HG03442 (cell line): Measurements from ENCODE around the gene TEF.
A peak's percentile ranks its signal among the peaks of the same experiment; 100 is the strongest.

ENCODE experiments used
- ATAC-seq: cut with Tn5 transposase; IDR thresholded peaks from one replicate; pipeline ENCODE4 v1.9.1; 2021; ENCODE audit warnings: mild to moderate bottlenecking, moderate library complexity; ENCODE audit not compliant: unreplicated experiment

The TEF gene, protein sequence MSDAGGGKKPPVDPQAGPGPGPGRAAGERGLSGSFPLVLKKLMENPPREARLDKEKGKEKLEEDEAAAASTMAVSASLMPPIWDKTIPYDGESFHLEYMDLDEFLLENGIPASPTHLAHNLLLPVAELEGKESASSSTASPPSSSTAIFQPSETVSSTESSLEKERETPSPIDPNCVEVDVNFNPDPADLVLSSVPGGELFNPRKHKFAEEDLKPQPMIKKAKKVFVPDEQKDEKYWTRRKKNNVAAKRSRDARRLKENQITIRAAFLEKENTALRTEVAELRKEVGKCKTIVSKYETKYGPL

DNA sequence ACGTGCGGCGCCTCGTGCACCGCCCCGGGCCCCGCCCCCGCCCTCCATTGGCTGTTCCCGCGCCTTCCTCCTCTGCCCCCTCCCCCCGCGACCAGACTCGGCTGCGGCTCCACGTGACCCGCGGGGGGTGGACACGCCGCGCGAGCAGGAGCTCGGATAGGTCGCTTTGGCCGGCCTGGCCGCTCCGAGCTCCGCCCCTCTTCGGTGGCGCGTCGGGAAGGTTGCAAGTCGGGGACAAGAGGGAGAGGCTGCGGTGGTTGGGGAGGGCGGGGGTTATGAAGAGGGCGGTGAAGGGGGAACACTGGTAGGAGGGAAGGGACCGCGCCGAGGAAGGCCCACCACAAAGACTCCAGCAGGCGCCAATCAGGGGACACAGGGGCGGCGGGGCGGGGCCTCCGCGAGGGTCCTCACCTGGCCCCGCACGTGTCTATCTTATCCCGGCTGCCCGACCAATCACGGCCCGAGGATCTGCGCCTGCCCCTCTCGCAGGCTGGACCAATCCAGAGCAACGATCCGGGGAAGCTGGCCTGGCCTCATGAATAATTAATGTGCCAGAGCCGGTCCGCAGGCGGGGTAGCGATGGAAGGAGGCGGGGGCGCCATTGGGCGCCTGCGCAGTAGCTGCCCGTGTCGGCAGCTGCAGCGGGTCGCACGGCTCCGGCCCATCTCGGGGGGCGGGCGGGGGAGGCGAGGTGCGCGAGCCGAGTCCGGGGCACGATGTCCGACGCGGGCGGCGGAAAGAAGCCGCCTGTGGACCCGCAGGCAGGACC lies at the start of gene TEF:
Gene TEF (plus strand): TSS at position 614 of the 769 bp plus-strand sequence. CDS start 103 bp downstream, at position 717.
- peak; percentile 83 for ATAC-seq

DNA sequence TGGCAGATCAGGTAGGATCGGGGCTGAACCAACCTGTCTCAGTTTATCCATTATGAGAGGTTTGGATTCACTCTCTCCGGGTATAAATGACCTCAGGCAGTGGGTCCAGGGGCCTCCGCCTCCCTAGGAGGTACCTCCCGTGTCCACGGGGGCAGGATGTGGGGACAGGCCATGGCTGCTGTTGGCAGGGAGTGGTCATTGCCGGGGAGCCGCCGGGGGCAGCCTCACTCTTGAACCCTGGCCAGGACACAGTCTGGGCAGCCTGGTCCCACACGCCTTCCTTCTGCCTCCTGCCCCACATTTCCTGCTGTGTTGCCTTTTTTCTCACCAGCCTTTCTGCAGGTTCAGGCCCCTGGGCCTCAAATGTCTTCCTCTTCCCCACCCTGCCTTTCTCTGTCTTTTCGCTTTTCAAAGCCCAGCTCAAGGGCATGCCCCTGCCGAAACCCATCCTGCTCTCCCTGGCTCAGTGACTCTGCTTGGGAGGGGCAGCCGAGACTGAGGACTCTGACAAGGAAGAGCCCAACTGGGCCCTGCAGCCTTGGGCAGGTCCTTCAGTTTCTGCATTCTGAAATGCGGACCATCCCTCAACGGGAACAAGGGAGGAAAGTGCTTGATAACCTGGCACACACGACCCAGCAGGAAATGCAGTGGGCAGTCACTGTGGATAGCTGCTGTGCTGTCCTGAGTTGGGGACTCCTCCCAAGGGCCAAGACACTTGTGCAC lies 49.4 kb upstream of the TEF start:
- no peak for ATAC-seq

DNA sequence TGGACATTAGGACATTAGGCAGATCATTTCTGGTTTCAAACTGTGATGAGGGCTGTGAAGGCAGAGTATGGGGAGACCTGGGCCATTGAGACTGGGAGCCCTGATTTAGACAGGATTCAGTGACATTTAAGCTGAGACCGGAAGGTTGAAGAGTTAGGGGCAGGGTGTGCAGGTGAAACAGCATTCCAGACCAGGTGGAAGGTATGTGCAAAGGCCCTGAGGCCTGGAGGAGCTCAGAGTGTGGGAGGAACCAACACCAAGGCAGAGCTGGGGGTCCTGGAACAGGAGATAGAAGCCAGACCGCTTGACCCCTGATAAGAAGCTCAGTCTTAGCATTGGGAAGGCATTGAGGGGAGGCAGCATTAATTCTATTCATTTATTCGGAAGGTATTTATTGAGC lies 47.9 kb upstream of the TEF start:
- ATAC-seq, result no peak

DNA sequence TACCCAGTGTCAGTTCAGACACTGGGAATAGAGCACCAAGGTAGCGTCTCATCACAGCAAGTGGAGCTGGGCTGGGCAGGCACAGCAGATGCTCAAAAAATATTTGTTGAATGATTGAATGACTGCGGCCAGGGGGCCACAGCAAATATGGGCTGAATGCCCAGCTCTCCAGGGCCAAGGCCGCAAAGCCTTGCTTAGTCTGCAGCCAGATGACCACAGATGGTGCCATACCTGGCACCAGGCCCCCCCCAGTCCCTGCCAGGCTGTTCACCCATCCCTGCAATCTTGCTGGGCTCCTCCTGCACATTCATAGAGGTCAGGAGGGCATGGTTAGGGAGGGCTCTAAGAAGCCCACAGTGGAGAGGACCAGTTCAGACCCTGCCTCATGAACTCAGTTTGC lies 47.5 kb upstream of the TEF start:
- no peak for ATAC-seq

DNA sequence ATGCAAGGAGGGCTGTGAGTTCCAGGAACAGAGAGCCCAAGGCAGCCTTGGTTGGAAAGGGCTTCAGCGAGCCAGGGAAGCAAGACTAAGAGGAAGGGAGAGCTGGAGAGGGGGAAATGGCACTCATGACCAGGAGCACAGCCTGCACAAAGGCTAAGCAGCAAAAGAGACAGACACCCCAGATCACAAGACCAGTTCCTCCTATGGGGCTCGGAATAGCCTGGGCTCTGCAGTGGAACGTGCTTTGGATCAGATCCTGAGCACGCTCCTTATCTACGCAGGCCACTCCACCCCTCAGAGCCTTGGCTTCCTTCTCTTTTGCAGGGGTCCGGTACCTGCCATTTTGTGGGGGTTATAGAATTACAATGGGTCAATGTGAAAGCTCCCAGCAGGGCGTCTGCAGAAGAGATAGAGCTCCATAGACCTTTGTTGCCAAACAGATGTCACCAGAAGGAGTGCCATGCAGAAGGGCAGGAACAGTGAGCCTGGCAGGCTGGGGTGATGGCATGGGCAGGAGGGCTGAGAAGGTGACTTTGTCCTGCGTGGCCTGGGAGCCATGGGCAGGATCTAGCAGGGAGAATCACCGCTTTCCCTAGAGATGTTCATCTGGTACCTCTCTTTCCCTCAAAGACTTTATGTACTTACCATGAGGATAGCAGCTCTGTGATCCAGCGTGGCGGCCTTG lies 46.6 kb upstream of the TEF start:
- no peak for ATAC-seq

DNA sequence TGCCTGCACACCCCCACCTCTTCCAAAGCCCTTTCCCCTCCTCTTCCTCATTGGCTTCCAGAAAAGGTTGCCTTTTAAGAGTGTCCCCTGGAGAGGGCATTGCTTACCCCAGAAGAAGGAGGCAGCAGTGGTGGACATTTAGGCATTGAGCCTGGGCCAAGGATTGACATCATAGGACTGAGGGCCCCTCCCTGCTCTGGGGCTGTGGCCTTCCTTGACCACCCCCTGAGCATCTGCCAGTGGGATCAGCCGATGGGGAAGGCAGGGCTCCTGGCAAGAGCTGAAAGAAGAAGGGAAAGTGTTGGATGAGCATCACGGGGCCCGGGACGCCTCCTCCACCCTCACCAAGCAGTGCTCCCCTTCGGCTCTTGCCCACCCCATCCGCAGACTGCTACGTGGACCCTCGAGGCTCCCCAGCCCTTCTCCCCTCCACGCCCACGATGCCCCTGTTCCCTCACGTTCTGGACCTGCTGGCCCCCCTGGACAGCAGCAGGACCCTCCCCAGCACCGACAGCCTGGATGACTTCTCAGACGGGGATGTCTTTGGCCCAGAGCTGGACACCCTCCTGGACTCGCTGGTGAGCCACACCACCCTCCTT lies 43.0 kb upstream of the TEF start:
- no peak for ATAC-seq

DNA sequence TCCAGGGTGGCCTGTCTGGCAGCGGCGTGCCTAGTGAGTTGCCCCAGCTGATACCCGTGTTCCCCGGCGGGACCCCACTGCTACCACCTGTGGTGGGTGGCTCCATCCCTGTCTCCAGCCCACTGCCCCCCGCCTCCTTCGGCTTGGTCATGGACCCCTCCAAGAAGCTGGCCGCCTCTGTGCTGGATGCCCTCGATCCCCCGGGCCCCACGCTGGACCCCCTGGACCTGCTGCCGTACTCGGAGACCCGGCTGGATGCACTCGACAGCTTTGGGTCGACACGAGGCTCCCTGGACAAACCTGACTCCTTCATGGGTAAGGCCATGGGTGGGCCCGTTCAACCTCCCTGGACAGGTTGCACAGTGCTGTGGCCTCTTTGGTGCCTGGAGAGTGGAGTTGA lies 41.9 kb upstream of the TEF start:
- no peak for ATAC-seq

DNA sequence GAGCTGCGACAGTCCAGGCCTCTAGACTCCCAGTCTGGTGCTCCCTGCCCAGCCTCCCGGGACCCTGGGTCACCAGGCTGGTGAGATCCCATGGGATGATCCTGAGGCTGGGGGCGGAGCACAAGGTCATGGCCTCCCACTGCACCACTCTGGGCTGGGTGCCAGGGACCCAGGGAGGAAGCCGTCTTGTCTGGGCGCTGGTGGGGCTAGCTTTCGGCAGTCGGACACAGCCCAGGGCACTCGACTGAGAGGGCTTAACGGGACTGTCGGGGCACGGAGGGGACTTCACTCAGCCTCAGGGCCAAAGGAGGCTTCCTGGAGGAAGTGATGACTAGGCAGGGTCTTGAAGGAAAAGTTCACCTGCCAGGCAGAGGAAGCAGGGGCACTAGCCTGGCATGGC lies 41.4 kb upstream of the TEF start:
- ATAC-seq, result no peak

DNA sequence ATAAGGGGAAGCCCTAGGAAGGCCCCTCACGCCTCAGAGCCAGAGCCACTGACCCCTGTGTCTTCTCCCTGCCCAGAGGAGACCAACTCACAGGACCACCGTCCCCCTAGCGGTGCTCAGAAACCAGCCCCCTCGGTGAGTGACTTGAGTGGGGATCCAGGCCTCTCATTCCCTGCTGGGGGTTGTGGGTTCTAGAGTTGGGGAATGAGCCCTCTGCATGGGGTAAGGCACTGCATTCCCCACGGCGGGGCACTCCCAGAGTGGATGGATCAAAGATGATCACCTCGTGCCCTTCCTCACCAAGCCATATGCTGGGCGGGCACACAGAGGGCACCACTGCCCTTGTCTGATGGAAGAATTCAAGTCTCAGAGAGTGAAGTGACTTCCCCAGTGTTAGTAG lies 40.7 kb upstream of the TEF start:
- ATAC-seq, result no peak

DNA sequence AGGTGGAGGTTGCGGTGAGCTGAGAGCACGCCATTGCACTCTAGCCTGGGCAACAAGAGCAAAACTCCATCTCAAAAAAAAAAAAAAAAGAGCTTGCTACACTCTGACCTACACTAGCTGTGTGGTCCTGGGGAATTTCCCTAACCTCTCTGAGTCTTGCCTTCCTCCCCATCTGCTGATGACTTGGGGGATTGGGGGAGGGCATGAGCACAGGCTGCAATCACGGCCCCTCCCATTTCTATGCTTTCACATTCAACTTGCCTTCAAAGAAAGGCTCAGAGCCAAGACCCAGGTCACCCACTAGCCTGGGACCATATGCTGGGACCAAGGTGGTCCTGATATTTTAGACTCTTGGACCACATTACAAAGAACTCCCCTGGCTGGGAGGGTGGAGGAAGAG lies 39.8 kb upstream of the TEF start:
- no peak for ATAC-seq

DNA sequence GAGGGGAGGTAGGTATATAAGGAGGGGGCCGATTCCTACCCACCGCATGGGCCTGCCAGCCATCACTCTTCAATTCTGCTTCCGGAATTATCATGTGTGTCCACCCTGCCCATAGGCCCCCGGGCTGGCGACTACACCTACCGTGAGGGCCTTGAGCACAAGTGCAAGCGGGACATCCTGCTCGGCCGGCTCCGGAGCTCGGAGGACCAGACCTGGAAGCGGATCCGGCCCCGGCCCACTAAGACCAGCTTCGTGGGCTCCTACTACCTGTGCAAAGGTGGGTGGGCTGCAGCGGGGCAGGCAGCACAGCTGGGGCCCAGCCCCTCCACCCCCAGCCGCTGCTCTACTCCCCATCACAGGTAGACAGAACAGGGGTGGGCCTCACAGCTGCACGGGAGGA lies 38.4 kb upstream of the TEF start:
- ATAC-seq, result no peak

DNA sequence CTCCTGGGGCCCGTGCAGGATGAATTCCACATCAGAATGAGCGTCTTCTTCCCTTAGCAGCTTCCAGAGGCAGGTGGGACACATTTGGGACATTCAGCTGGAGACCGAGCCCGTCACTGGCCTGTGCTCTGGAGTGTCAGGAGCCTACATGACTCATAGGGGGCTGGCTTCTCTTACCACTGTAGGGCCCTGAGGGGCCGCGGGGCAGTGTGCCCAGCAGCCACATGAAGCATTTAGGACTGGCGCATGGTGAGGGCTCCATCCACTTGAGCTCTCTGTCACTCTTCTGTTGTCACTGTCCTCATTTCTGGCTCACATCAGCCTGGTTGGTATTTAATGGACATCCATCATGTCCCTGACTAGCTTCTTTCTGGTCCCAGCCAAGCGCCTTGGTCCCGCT lies 38.0 kb upstream of the TEF start:
- ATAC-seq, result no peak

DNA sequence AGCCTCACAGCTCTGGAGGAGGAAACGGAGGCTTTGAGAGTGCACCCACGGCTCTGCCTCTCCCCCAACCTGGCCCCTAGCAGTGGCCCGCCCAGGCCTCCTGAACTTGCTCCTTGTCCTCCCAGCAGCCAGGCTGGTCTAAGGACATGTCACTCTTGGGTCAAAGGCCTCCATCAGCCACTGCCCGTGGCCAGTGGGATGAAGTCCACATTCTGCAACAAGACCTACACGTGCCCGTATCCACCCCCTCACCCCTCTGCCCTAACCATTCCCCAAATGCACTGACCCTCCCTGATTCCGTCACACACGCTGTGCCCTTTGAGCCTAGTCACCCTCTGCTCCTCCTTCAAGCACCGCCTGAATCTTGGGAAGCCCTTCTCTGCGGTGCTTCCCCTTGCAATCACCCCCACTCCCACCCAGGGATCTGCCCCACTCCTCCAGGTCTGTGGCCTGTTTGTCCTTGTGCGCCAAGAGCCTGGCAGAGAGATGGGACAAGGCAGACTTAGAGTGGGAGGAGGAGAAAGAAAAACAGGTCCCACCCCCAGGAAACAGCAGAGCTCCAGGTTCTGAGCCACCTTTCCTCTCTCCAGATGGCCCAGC lies 37.5 kb upstream of the TEF start:
- no peak for ATAC-seq

DNA sequence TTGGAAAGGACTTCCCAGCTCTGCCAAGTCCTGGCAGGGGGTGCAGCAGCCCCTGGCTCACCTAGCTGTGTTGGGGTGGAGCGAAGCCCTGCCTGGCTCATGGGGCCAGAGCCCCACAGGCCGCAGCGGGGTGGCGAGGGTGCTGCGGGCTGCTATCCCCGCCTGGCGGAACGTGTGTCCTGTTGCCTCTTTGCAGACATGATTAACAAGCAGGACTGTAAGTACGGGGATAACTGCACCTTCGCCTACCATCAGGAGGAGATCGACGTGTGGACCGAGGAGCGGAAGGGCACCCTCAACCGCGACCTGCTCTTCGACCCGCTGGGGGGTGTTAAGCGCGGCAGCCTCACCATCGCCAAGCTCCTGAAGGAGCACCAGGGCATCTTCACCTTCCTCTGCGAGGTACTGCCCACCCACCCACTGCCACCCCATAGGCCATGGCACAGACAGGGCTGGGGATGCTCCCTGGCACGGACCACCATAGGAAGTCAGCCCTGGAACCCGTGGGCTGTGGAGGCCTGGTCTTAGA lies 35.9 kb upstream of the TEF start:
- ATAC-seq, result no peak

DNA sequence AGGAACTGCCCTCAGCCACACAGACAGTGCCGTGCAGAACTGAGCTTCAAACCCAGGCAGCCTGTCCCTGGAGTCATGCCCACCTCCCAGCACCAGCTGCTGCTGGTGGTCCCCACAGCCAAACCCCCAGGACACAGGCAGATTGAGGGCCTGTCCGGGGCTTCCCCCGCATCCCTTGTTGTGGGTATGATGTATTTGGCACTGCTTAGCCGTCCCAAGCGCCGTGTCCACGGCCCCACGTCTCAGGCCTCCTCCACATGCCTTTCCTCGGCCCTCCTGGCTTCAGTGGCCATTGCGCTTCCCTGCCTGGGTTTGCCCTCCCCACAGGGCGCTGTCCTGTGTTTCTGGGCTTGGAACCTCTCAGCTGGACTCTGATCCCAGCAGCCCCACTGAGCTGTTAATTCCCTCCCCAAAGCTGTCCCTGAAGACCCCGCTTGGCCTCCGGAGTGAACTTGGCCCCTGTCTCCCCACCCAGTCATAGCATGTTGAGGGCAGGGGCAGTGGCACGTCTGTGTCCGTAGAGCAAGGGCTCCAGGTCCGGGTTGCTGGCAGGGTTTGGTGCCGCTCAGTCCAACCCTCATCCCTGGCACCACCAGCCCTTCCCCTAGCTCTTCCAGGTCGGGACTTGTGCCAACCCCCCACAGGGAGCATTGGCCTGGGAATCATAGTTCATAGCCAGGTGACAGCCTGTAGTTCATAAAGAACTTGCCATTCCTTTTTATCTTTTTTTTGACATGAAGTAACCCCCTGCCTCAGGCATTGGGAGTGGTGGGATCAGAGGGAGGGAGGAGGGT lies 34.5 kb upstream of the TEF start:
- ATAC-seq, result no peak

DNA sequence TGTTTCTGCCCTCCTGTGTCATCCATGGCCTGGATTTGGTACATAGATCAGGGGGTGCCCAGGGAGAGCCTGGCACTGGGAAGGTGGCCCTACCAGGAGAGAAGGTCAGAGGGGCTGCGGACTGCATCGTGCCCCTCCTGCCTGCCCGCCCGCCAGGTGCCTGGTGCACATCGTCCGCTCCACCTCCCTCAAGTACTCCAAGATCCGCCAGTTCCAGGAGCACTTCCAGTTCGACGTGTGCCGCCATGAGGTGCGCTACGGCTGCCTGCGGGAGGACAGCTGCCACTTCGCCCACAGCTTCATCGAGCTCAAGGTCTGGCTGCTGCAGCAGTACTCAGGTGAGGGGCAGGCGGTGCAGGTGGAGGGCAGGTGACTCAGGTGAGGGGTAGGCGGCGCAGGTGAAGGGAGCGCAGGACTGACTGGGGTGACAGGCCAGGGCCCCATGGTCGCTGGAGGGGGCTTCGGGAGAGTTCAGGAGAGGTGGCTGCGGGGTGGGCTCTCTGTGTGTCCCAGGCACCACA lies 32.7 kb upstream of the TEF start:
- no peak for ATAC-seq

DNA sequence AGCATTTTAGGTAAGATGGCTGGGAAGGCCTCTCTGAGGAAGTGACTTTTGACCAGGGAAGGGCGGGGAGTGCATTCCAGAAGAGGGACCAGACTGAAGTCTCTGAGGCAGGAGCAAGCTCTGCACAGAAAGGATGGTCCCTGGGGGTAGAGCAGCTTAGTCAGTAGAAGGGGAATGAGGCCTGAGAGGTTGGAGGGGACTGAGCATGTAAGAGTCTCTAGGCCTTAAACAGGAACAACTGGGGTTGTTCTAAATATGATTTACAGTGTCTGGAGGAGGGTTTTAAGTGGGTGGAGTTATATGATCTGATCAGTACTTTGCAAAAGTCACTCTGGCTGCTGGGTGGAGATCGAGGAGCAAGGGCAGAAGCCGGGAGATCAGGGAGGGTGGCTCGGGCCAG lies 31.7 kb upstream of the TEF start:
- ATAC-seq, result no peak

DNA sequence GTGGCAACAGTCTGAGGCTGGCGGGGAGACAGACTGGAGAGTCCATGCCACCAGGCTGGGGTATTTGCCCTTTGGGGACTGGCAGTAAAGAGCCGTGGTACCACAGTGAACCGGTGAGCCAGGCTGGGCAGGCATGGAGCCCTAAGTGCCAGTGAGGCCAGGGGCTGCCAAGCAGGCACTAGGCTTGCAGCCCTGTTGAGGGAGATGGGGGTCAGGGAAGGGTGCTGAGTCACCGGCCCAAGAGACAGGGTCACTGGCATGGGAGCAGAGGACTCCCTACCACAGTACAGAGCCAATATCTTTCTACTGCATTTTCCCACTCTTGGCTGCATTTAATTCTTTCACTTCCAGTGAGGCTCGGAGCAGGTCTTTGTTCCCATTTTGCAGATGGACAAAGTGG lies 30.7 kb upstream of the TEF start:
- no peak for ATAC-seq

DNA sequence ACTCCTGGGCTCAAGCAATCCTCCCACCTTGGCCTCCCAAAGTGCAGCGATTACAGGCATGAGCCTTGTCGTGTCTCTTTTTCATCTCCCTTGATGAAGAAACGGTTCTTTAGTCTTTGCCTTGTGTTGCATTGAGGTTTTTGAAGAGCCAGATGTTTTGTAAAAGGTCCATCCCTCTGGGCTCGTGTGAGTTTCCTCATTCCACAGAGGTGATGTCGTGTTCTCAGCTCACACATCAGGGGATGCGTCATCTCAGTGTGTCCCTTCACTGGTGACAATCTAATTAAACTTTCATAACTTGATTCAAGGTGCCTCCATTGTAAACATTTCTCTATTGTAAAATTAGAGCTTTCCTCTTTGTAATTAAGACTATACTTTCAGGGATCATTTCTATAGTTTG lies 29.7 kb upstream of the TEF start:
- ATAC-seq, result no peak
